IMR-90 (cell line): Measurements from ENCODE around the gene KIF5C. TPM values are rescaled to one million over a fixed set of nuclear protein-coding genes. Genes with fewer than 3 reads are reported as not detected.

Experiments used
- ATAC-seq: fragments of 200-7000 bp; cut with Tn5 transposase; 2 replicates; pipeline ENCODE4 v1.9.1; 2020; ENCODE audit warnings: low read depth, mild to moderate bottlenecking, moderate library complexity
- BruUV-seq: library from RNA; stranded (reverse); fragments of 400-500 nt; replicated peaks from 2 replicates; lab custom pipeline; 2021; lab: Mats Ljungman, UMichigan
- CTCF ChIA-PET: fragments of 300-600 bp; formaldehyde crosslinking; extraction: SDS; loops from one replicate; lab custom pipeline; 2021; ENCODE audit warnings: antibody characterized with exemption; lab: Yijun Ruan, JAX
- POLR2A ChIA-PET: fragments of 300-600 bp; sonication (Branson Sonifier 250); formaldehyde crosslinking; loops from one replicate; lab custom pipeline; 2022; ENCODE audit warnings: antibody characterized with exemption; ENCODE audit not compliant: unreplicated experiment; lab: Charles Lee
- DNase-seq: peaks from one replicate; pipeline ENCODE4 v3.0.0; 2013
- H2AFZ ChIP-seq: replicated peaks from 2 replicates; pipeline ENCODE3; 2013; ENCODE audit warnings: low read length, mild to moderate bottlenecking; ENCODE audit not compliant: poor library complexity
- H2AK5ac ChIP-seq: 2 replicates; pipeline ENCODE4 v1.6.1; 2013; ENCODE audit warnings: low read depth, low read length, inconsistent platforms
- H2AK9ac ChIP-seq: replicated peaks from 2 replicates; pipeline ENCODE3; 2013; ENCODE audit warnings: mild to moderate bottlenecking, low read depth, low read length, moderate library complexity; ENCODE audit not compliant: poor library complexity
- H2BK120ac ChIP-seq: 2 replicates; pipeline ENCODE4 v1.6.1; 2013; ENCODE audit warnings: low read depth, low read length, inconsistent platforms
- H2BK15ac ChIP-seq: 3 replicates; pipeline ENCODE4 v1.6.1; 2013; ENCODE audit warnings: low read depth, low read length, inconsistent platforms
- H2BK20ac ChIP-seq: 2 replicates; pipeline ENCODE4 v1.6.1; 2013; ENCODE audit warnings: low read depth, mild to moderate bottlenecking, inconsistent platforms, low read length, moderate library complexity
- H2BK5ac ChIP-seq: 2 replicates; pipeline ENCODE4 v1.6.1; 2013; ENCODE audit warnings: mild to moderate bottlenecking, low read depth, low read length, inconsistent platforms; ENCODE audit not compliant: poor library complexity, severe bottlenecking
- H3K14ac ChIP-seq: replicated peaks from 2 replicates; pipeline ENCODE4 v1.6.1; 2013; ENCODE audit warnings: low read depth, low read length, inconsistent platforms
- H3K18ac ChIP-seq: 2 replicates; pipeline ENCODE4 v1.6.1; 2013; ENCODE audit warnings: low read depth, low read length, control low read depth
- H3K23ac ChIP-seq: 2 replicates; pipeline ENCODE4 v1.6.1; 2013; ENCODE audit warnings: low read depth, low read length, inconsistent platforms
- H3K27ac ChIP-seq: 2 replicates; pipeline ENCODE4 v1.5.1; 2013; ENCODE audit warnings: mild to moderate bottlenecking, control low read depth, low read length; ENCODE audit not compliant: insufficient read depth
- H3K27me3 ChIP-seq: 2 replicates; pipeline ENCODE4 v1.6.1; 2013; ENCODE audit warnings: low read length; ENCODE audit not compliant: control insufficient read depth, insufficient read depth
- H3K36me3 ChIP-seq: 2 replicates; pipeline ENCODE4 v1.6.1; 2013; ENCODE audit warnings: low read length, mixed read lengths; ENCODE audit not compliant: control insufficient read depth, insufficient read depth
- H3K4ac ChIP-seq: 2 replicates; pipeline ENCODE4 v1.6.1; 2013; ENCODE audit warnings: low read depth, low read length, inconsistent platforms
- H3K4me1 ChIP-seq: 2 replicates; pipeline ENCODE4 v1.6.1; 2013; ENCODE audit warnings: low read length, mixed read lengths; ENCODE audit not compliant: control insufficient read depth, insufficient read depth
- H3K4me2 ChIP-seq: 2 replicates; pipeline ENCODE4 v1.6.1; 2013; ENCODE audit warnings: low read depth, mild to moderate bottlenecking, control low read depth, low read length, moderate library complexity
- H3K4me3 ChIP-seq: 2 replicates; pipeline ENCODE4 v1.5.1; 2013; ENCODE audit warnings: low read depth, mild to moderate bottlenecking, control low read depth, low read length, moderate library complexity; ENCODE audit not compliant: insufficient read depth
- H3K56ac ChIP-seq: 2 replicates; pipeline ENCODE4 v1.6.1; 2013; ENCODE audit warnings: low read length, inconsistent platforms; ENCODE audit not compliant: insufficient read depth; ENCODE audit errors: extremely low read depth
- H3K79me1 ChIP-seq, 2 experiments: 2 replicates each; pipeline ENCODE4 v1.6.1; 2013; ENCODE audit warnings: low read length in 2 of 2, inconsistent platforms in 1 of 2, low read depth in 1 of 2
- H3K9ac ChIP-seq: 2 replicates; pipeline ENCODE4 v1.6.1; 2013; ENCODE audit warnings: low read depth, low read length, control low read depth
- H3K9me1 ChIP-seq: 2 replicates; pipeline ENCODE4 v1.6.1; 2013; ENCODE audit warnings: low read length, inconsistent platforms; ENCODE audit not compliant: insufficient read depth
- H3K9me3 ChIP-seq: 2 replicates; pipeline ENCODE4 v1.6.1; 2013; ENCODE audit warnings: low read length; ENCODE audit not compliant: control insufficient read depth, insufficient read depth
- H4K20me1 ChIP-seq: 2 replicates; pipeline ENCODE4 v1.6.1; 2013; ENCODE audit warnings: low read length, inconsistent platforms; ENCODE audit not compliant: insufficient read depth
- H4K5ac ChIP-seq: 2 replicates; pipeline ENCODE4 v1.6.1; 2013; ENCODE audit warnings: mild to moderate bottlenecking, low read depth, low read length, control low read depth
- H4K8ac ChIP-seq, 2 experiments: 2 replicates each; pipeline ENCODE4 v1.6.1; 2013; ENCODE audit warnings: low read depth in 2 of 2, low read length in 2 of 2, control low read depth in 1 of 2, inconsistent platforms in 1 of 2
- H4K91ac ChIP-seq: 2 replicates; pipeline ENCODE4 v1.6.1; 2013; ENCODE audit warnings: low read depth, low read length, inconsistent platforms; ENCODE audit not compliant: insufficient read depth
- BHLHE40 ChIP-seq: fragments of 150-350 bp; IDR thresholded peaks from 2 replicates; pipeline ENCODE4 v1.6.1; 2016; ENCODE audit warnings: mild to moderate bottlenecking, low read depth, low read length
- MAFK ChIP-seq: IDR thresholded peaks from 2 replicates; pipeline ENCODE4 v1.6.1; 2012; ENCODE audit warnings: low read depth, low read length, improper control_type of control experiment
- SMC3 ChIP-seq: fragments of 150-350 bp; IDR thresholded peaks from 2 replicates; pipeline ENCODE4 v1.6.1; 2016; ENCODE audit warnings: low read depth, mild to moderate bottlenecking, antibody characterized with exemption, low read length, moderate library complexity
- USF2 ChIP-seq: fragments of 150-350 bp; IDR thresholded peaks from 2 replicates; pipeline ENCODE4 v1.6.1; 2017; ENCODE audit warnings: mild to moderate bottlenecking, antibody characterized with exemption, low read length, low read depth
- WGBS, 2 experiments: methylation state at CpG; one replicate each; pipeline versions ENCODE4 v1.1.5 to v1.1.7; 2013; ENCODE audit warnings: missing lambda C conversion rate in 2 of 2; ENCODE audit not compliant: insufficient read length in 1 of 2; ENCODE audit errors: extremely low coverage in 2 of 2; 5-methylcytosine and 5-hydroxymethylcytosine counted together
- dilution Hi-C: fragments of 300-500 bp; cut with HindIII; formaldehyde crosslinking; loops from one replicate; pipeline ENCODE4 v1.14.3; 2018; ENCODE audit warnings: low sequenced_read_pairs; ENCODE audit not compliant: unreplicated experiment
- in situ Hi-C: fragments of 300-500 bp; cut with MboI; formaldehyde crosslinking; loops from 3 replicates; pipeline ENCODE4 v1.14.3; 2019; ENCODE audit warnings: low sequenced_read_pairs, inconsistent platforms, mixed read lengths
- intact Hi-C: fragments of 100-400 bp; cut with micrococcal nuclease; formaldehyde crosslinking; loops from 2 replicates; pipeline ENCODE4 v1.10.0; 2022
- polyA plus RNA-seq, 3 experiments: library from polyadenylated mRNA; depleted of rRNA; stranded (reverse); fragments of >200 nt; gene quantifications; 2 replicates each; pipeline ENCODE4 v1.2.3, GENCODE V29; 2012; ENCODE audit warnings: low replicate concordance in 1 of 3
- total RNA-seq: library from RNA; depleted of rRNA; stranded (reverse); fragments of >200 nt; gene quantifications from 2 replicates; pipeline ENCODE4 v1.2.3, GENCODE V29; 2012

KIF5C gene
- total and polyA plus RNA-seq, 2 of the 4 experiments (the other 2 are of a cell fraction) = 0.10 to 0.18 TPM

GRCh38 chr2:149000158-149000938, 125.3 kb downstream of the KIF5C start:
- no peak overlapping the region for H2AK9ac ChIP-seq
- no TSS peak for BruUV-seq
- TF ChIP-seq SMC3 (no peak), USF2 (no peak), BHLHE40 (no peak), MAFK (no peak)
- no peak overlapping the region for H3K56ac ChIP-seq
- WGBS, 2 experiments = no CpG with 5 or more reads among the region's 6 CpGs
- H4K20me1 ChIP-seq = no peaks in the 10 kb centered on the region
- H3K14ac ChIP-seq = no peak overlapping the region
- ChIA-PET CTCF (no interaction called here), POLR2A (no interaction called here)
- dilution Hi-C loops (no loop called here), in situ Hi-C loops (no loop called here), intact Hi-C loops (no loop called here)
- H3K36me3 ChIP-seq = no peaks in the 10 kb centered on the region
- no peak overlapping the region for H2BK20ac ChIP-seq
- ATAC-seq (0 out of 2 replicates have a peak, but pooled peaks have one; percentile 24), DNase-seq (no peak)
- no peaks in the 10 kb centered on the region for H3K9me3 ChIP-seq
- no peak overlapping the region for H2BK120ac ChIP-seq
- H3K4me3 ChIP-seq = no peak overlapping the region
- H4K5ac ChIP-seq = no peak overlapping the region
- H3K27me3 ChIP-seq = peaks cover 7% of the 10 kb centered on the region
- H2BK15ac ChIP-seq = no peak overlapping the region
- no peak overlapping the region for H3K27ac ChIP-seq
- no peak overlapping the region for H4K91ac ChIP-seq
- no peak overlapping the region for H3K18ac ChIP-seq
- H3K9me1 ChIP-seq = no peaks in the 10 kb centered on the region
- no peaks in the 10 kb centered on the region for H3K4me1 ChIP-seq
- no peak overlapping the region for H2AFZ ChIP-seq
- no peak overlapping the region for H3K9ac ChIP-seq
- H4K8ac ChIP-seq = no peak overlapping the region
- H3K79me1 ChIP-seq = no peaks in the 10 kb centered on the region
- H3K4me2 ChIP-seq = no peak overlapping the region
- H3K23ac ChIP-seq = no peak overlapping the region
- H2BK5ac ChIP-seq = no peak overlapping the region
- no peak overlapping the region for H3K4ac ChIP-seq
- no peak overlapping the region for H2AK5ac ChIP-seq
